ENCODE data around the gene BSN. TPM values are rescaled to one million over a fixed set of nuclear protein-coding genes. Genes with fewer than 3 reads are reported as not detected.

BSN gene
- total RNA-seq, 4 donors from 2014 or later, result 0.11 to 0.19 (median 0.16) TPM

DNA sequence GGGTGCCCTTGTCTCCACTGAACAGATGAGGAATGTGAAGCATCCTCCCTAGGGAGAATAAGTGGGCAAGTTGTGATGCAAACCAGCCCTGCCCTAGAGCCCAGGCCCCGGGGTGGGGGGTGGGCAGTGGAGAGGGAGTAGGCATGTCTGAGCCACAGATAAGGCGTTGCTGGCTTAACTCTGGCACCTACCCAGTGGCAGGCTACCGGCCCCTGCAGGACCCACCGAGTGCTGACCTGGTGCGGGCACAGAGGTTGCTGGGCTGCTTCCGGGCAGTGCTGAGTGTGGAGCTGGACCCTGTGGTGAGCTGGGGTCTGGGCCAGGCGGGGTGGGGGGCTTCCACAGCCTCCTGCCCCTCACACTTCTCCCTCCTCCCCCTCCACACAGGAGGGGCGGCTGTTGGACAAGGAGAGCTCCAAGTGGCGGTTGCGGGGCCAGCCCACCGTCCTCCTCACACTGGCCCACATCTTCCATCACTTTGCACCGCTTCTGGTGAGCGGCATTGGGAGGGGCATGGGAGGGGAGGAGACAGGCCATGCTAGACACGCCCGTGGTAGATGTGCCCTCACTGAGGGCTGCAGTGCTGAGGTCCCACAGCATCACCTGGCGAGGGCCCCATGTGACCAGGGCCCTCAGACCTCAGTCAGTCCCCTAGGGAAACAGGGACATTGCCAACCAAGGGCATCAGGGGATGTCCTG lies 145.2 kb downstream of the BSN start:
- no peak for DNase-seq
- WGBS, 2 donors, result 76 to 85% methylated on average over 5 to 8 of the region's 16 CpGs
- intact Hi-C loops (cut with DNase I), result no loop called here

DNA sequence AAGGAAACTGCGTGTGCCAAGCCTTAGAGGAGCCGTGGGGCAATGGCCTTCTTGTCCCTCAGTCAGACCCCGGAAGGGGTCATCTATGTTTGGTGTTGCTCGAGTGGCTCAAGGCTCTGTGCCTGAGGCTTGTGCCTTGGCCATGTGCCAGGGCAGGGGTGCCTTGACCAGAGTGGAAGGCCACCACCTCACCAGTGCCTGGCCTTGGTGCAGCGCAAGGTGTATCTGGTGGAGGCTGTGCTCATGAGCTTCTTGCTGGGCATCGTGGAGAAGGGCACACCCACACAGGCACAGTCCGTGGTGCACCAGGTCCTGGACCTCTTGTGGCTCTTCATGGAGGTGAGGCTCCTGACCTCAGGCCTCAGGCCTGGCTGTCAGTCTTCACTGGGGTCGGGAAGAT lies 145.7 kb downstream of the BSN start:
- intact Hi-C loops (cut with DNase I), result loop anchor here (10.0 kb wide), 1 partner anchor 145 kb away; no protein-coding TSS in a partner anchor
- Histone ChIP-seq H3K4me1 (peaks cover 0 to 5% (median 0%) of the 10 kb centered on the region in 3 donors), H3K4me3 (no peak overlapping the region), H3K36me3 (peaks cover 7 to 83% (median 8%) of the 10 kb centered on the region in 3 donors), H3K27ac (no peak overlapping the region), H3K9me3 (no peaks in the 10 kb centered on the region), H3K27me3 (no peaks in the 10 kb centered on the region)
- no peak for DNase-seq
- WGBS, 2 donors, result 80% methylated on average over 1 of the region's 8 CpGs; no CpG with 5 or more reads in 1 of the 2 donors
- TF ChIP-seq, protein P1, sequence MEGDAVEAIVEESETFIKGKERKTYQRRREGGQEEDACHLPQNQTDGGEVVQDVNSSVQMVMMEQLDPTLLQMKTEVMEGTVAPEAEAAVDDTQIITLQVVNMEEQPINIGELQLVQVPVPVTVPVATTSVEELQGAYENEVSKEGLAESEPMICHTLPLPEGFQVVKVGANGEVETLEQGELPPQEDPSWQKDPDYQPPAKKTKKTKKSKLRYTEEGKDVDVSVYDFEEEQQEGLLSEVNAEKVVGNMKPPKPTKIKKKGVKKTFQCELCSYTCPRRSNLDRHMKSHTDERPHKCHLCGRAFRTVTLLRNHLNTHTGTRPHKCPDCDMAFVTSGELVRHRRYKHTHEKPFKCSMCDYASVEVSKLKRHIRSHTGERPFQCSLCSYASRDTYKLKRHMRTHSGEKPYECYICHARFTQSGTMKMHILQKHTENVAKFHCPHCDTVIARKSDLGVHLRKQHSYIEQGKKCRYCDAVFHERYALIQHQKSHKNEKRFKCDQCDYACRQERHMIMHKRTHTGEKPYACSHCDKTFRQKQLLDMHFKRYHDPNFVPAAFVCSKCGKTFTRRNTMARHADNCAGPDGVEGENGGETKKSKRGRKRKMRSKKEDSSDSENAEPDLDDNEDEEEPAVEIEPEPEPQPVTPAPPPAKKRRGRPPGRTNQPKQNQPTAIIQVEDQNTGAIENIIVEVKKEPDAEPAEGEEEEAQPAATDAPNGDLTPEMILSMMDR (IDR thresholded peaks at IDR 0.05), result no peak
- no peak for TF ChIP-seq POLR2A (IDR thresholded peaks at IDR 0.05)

More for the DNA sequence above, 145.2 kb downstream of the BSN start:
- no peak for TF ChIP-seq POLR2A (IDR thresholded peaks at IDR 0.05)
- TF ChIP-seq, protein P1 (IDR thresholded peaks at IDR 0.05), result no peak
- Histone ChIP-seq H3K4me1 (peaks cover 0 to 5% (median 0%) of the 10 kb centered on the region in 3 donors), H3K27me3 (no peaks in the 10 kb centered on the region), H3K4me3 (no peak overlapping the region), H3K9me3 (no peaks in the 10 kb centered on the region), H3K27ac (no peak overlapping the region), H3K36me3 (peaks cover 3 to 80% (median 4%) of the 10 kb centered on the region in 3 donors)

DNA sequence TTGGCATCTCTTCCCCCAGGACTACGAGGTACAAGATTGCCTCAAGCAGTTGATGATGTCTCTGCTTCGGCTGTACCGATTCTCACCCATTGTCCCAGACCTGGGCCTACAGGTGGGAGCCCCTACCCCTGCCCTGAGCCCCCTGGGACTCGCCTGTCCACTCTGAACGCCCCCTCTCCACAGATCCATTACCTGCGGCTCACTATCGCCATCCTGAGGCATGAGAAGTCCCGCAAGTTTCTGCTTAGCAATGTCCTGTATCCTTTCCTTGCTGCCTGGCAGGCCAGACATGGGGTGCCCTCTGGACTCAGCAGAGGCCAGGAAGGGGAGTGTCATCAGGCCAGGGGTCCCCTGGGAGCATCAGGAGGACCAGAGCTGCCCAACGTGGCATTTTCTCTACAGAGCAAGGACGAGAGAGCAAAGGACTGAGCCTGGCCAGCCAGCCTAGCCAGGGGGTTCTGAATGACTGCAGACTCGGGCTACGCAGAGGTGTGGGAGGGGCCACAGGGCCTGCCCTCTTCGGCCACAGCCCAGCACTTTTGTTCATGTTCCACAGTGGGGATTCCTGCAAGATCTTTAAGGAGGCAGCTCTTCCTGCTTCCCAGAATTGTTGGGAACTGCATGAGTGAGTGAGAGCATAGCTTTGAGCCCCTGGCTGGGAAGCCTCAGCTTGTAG lies 146.3 kb downstream of the BSN start:
- Histone ChIP-seq H3K4me3 (no peak overlapping the region), H3K9me3 (no peaks in the 10 kb centered on the region), H3K27ac (no peak overlapping the region), H3K4me1 (peaks cover 0 to 5% (median 0%) of the 10 kb centered on the region in 3 donors), H3K36me3 (peaks cover 10 to 89% (median 14%) of the 10 kb centered on the region in 3 donors), H3K27me3 (no peaks in the 10 kb centered on the region)
- intact Hi-C loops (cut with DNase I), result loop anchor here (10.0 kb wide), 1 partner anchor 144 kb away; no protein-coding TSS in a partner anchor
- TF ChIP-seq, protein P1 (IDR thresholded peaks at IDR 0.05), result no peak
- TF ChIP-seq POLR2A (IDR thresholded peaks at IDR 0.05), result no peak
- DNase-seq, result no peak
- WGBS, 2 donors, result 60 to 73% methylated on average over 2 to 7 of the region's 13 CpGs

DNA sequence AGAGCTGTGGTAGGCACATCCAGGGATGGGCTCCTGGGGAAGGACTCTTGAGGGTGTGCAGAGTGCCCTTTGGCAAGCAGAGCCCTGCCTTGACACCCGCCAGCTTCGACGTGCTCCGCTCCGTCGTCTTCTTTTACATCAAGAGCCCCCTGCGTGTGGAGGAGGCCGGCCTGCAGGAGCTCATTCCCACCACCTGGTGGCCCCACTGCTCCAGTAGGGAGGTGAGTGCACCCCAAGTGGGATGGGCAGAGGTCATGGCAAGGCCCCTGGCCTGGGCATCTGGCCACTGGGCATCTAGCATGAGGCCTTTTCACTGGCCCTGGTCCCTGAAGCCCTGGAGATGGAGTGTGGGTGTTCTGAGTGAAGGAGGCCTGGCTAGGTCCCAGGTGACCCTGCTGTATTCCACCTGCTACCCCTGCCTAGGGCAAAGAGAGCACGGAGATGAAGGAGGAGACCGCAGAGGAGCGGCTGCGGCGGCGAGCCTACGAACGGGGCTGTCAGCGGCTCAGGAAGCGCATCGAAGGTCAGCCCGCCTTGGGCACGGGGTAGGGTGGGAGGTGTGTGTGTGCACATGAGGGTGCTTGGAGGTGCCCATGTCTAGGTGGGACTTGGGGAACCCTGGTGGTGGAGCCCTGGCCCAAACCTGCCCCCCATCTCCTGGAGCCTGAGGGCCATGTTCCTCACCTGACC lies 147.3 kb downstream of the BSN start:
- Histone ChIP-seq H3K4me3 (no peak overlapping the region), H3K9me3 (no peaks in the 10 kb centered on the region), H3K27me3 (no peaks in the 10 kb centered on the region), H3K27ac (no peak overlapping the region), H3K36me3 (peaks cover 10 to 98% (median 15%) of the 10 kb centered on the region in 3 donors), H3K4me1 (peaks cover 0 to 5% (median 0%) of the 10 kb centered on the region in 3 donors)
- TF ChIP-seq POLR2A (IDR thresholded peaks at IDR 0.05), result no peak
- TF ChIP-seq, protein P1 (IDR thresholded peaks at IDR 0.05), result peak in 4 of 6 experiments; percentile 20 to 45 (median 29)
- no peak for DNase-seq
- WGBS, 2 donors, result 80 to 98% methylated on average over 1 to 13 of the region's 21 CpGs
- intact Hi-C loops (cut with DNase I), result loop anchor here (10.0 kb wide), 1 partner anchor 143 kb away; no protein-coding TSS in a partner anchor
